OCI-LY1 (cell line): ENCODE data around the gene OTOR.

Experiments used
- H2AFZ ChIP-seq: fragments of 200-600 bp; sonication (generic), shearing (Covaris generic); 2 replicates; pipeline ENCODE4 v1.6.0; 2014; ENCODE audit warnings: antibody characterized with exemption, mild to moderate bottlenecking, low read length
- H3F3A ChIP-seq: fragments of 200-600 bp; sonication (generic), shearing (Covaris generic); 2 replicates; pipeline ENCODE4 v1.6.0; 2014; ENCODE audit warnings: mild to moderate bottlenecking, antibody characterized with exemption, low read length, moderate library complexity; ENCODE audit not compliant: insufficient read depth
- H3K27ac ChIP-seq: fragments of 200-600 bp; sonication (generic); 2 replicates; pipeline ENCODE4 v1.5.1; 2014; ENCODE audit warnings: low read length, mixed run types, mild to moderate bottlenecking, low read depth; ENCODE audit not compliant: poor library complexity, severe bottlenecking
- H3K27me3 ChIP-seq: fragments of 200-600 bp; sonication (generic); 2 replicates; pipeline ENCODE4 v1.6.0; 2014; ENCODE audit warnings: antibody characterized with exemption, mild to moderate bottlenecking, low read length, moderate library complexity; ENCODE audit not compliant: insufficient read depth
- H3K36me3 ChIP-seq: fragments of 200-600 bp; sonication (generic); 2 replicates; pipeline ENCODE4 v1.6.1; 2014; ENCODE audit warnings: mild to moderate bottlenecking, antibody characterized with exemption, low read length, moderate library complexity, mixed read lengths; ENCODE audit not compliant: insufficient read depth
- H3K4me1 ChIP-seq: fragments of 200-600 bp; sonication (generic); 2 replicates; pipeline ENCODE4 v1.5.1; 2014; ENCODE audit warnings: mild to moderate bottlenecking, low read length, moderate library complexity; ENCODE audit not compliant: insufficient read depth, severe bottlenecking
- H3K4me2 ChIP-seq: fragments of 200-600 bp; sonication (generic), shearing (Covaris generic); 2 replicates; pipeline ENCODE4 v1.6.1; 2014; ENCODE audit warnings: low read length
- H3K4me3 ChIP-seq: fragments of 200-600 bp; sonication (generic); 2 replicates; pipeline ENCODE4 v1.5.1; 2014; ENCODE audit warnings: low read length, low read depth, mild to moderate bottlenecking, mixed read lengths; ENCODE audit not compliant: poor library complexity, severe bottlenecking
- H3K79me2 ChIP-seq: fragments of 200-600 bp; shearing (Covaris generic); 2 replicates; pipeline ENCODE4 v1.6.1; 2016; ENCODE audit warnings: mixed run types, low read length, mixed read lengths; ENCODE audit not compliant: insufficient read depth
- H3K9ac ChIP-seq: fragments of 200-600 bp; sonication (generic), shearing (Covaris generic); 2 replicates; pipeline ENCODE4 v1.6.1; 2014; ENCODE audit warnings: mild to moderate bottlenecking, low read length, mixed read lengths
- H3K9me2 ChIP-seq: fragments of 200-600 bp; sonication (generic), shearing (Covaris generic); 2 replicates; pipeline ENCODE4 v1.6.1; 2014; ENCODE audit warnings: low read depth, mild to moderate bottlenecking, low read length, mixed read lengths
- H3K9me3 ChIP-seq: fragments of 200-600 bp; shearing (Covaris generic); 2 replicates; pipeline ENCODE4 v1.6.1; 2014; ENCODE audit warnings: low read length, mixed read lengths
- H4K20me1 ChIP-seq: fragments of 200-600 bp; sonication (generic), shearing (Covaris generic); 2 replicates; pipeline ENCODE4 v1.6.0; 2016; ENCODE audit warnings: mild to moderate bottlenecking, low read length; ENCODE audit not compliant: insufficient read depth
- EZH2 ChIP-seq: fragments of 200-600 bp; sonication (generic), shearing (Covaris generic); IDR thresholded peaks from 2 replicates; pipeline ENCODE4 v1.8.0; 2017; ENCODE audit warnings: borderline replicate concordance, mixed run types, mild to moderate bottlenecking, antibody characterized with exemption, low read length, moderate library complexity, mixed read lengths
- TF ChIP-seq, protein P1 (sequence below): fragments of 200-600 bp; sonication (generic), shearing (Covaris generic); IDR thresholded peaks from 2 replicates; pipeline ENCODE4 v1.5.1; 2017; ENCODE audit warnings: mild to moderate bottlenecking, antibody characterized with exemption, low read length, moderate library complexity, mixed read lengths

OTOR gene

DNA sequence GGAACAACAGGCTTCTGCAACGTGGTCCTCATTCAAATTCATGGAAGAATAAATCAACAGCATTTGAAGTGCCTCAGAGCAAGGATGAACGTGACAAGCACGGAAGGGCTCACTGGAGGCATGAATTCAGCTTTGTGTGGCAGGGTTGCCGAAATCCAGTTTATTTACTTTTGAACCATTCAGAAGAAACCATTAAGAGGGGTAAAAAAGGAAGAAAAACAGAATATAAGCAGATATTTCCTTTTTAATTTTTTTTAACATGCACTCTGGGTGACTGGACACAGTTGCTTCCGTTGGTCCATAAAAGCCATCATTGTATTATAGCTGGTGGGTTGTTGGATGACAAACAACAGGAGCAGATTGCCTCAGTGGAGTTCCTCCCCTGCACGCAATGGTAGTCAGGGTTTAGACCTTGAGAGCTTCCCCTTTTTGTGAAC, 35.6 kb upstream of the OTOR start:
- Histone ChIP-seq H3K79me2 (no peaks in the 10 kb centered on the region), H3K9me2 (no peaks in the 10 kb centered on the region), H3K4me3 (no peak overlapping the region), H3K9ac (no peak overlapping the region), H3F3A (no peaks in the 10 kb centered on the region), H2AFZ (no peak overlapping the region), H3K36me3 (no peaks in the 10 kb centered on the region), H3K27me3 (no peaks in the 10 kb centered on the region), H3K4me2 (no peak overlapping the region), H3K4me1 (no peaks in the 10 kb centered on the region), H3K27ac (no peak overlapping the region), H4K20me1 (no peaks in the 10 kb centered on the region), H3K9me3 (no peaks in the 10 kb centered on the region)
- no peak for TF ChIP-seq EZH2
- TF ChIP-seq, protein P1, sequence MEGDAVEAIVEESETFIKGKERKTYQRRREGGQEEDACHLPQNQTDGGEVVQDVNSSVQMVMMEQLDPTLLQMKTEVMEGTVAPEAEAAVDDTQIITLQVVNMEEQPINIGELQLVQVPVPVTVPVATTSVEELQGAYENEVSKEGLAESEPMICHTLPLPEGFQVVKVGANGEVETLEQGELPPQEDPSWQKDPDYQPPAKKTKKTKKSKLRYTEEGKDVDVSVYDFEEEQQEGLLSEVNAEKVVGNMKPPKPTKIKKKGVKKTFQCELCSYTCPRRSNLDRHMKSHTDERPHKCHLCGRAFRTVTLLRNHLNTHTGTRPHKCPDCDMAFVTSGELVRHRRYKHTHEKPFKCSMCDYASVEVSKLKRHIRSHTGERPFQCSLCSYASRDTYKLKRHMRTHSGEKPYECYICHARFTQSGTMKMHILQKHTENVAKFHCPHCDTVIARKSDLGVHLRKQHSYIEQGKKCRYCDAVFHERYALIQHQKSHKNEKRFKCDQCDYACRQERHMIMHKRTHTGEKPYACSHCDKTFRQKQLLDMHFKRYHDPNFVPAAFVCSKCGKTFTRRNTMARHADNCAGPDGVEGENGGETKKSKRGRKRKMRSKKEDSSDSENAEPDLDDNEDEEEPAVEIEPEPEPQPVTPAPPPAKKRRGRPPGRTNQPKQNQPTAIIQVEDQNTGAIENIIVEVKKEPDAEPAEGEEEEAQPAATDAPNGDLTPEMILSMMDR, result no peak

DNA sequence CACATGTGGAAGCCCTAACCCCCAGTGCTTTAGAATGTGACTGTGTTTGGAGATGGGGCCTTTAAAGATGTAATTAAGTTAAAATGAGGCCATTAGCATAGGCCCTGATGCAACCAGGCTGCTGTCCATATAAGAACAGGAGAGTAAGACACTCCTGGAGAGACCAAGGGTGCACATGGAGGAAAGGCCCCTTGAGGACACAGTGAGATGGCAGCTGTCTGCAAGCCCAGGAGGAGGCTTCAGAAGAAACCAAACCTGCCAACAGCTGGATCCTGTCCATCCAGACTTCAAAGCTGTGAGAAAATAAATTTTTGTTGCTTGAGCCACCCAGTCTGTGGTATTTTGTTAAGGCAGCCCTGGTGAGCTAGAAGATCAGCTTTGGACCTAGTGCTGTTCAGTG, 35.1 kb upstream of the OTOR start:
- H4K20me1 ChIP-seq, result no peaks in the 10 kb centered on the region
- H3K9me3 ChIP-seq, result no peaks in the 10 kb centered on the region
- H3K4me3 ChIP-seq, result no peak overlapping the region
- no peak for TF ChIP-seq EZH2
- TF ChIP-seq, protein P1, result no peak
- no peak overlapping the region for H3K9ac ChIP-seq
- no peaks in the 10 kb centered on the region for H3K4me1 ChIP-seq
- H2AFZ ChIP-seq, result no peak overlapping the region
- no peaks in the 10 kb centered on the region for H3K27me3 ChIP-seq
- H3F3A ChIP-seq, result no peaks in the 10 kb centered on the region
- no peaks in the 10 kb centered on the region for H3K79me2 ChIP-seq
- H3K27ac ChIP-seq, result no peak overlapping the region
- H3K4me2 ChIP-seq, result no peak overlapping the region
- H3K9me2 ChIP-seq, result no peaks in the 10 kb centered on the region
- H3K36me3 ChIP-seq, result no peaks in the 10 kb centered on the region

DNA sequence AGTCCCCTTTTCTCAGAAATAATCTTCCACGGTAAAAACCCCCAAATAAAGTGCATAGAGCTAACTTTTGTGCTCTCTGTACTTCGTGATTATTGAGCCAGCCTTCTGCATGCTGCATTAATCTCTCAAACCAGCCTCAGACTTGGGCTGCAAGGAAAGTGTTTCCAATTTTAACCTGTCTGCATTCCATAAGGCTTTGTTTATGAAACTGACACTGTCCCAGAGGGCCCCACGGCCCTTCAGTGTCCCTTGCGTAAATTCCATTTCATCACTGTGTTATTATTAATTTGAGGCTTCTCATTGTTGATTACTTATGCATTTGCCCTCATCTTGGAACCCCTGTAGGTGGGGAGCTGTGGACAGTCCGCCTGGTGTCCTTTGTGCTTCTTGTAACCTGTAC, 33.9 kb upstream of the OTOR start:
- no peak overlapping the region for H2AFZ ChIP-seq
- no peaks in the 10 kb centered on the region for H3K36me3 ChIP-seq
- H4K20me1 ChIP-seq, result no peaks in the 10 kb centered on the region
- H3K79me2 ChIP-seq, result no peaks in the 10 kb centered on the region
- no peaks in the 10 kb centered on the region for H3K27me3 ChIP-seq
- H3K27ac ChIP-seq, result no peak overlapping the region
- H3K4me2 ChIP-seq, result no peak overlapping the region
- no peak overlapping the region for H3K9ac ChIP-seq
- H3K9me3 ChIP-seq, result no peaks in the 10 kb centered on the region
- no peaks in the 10 kb centered on the region for H3K9me2 ChIP-seq
- H3F3A ChIP-seq, result no peaks in the 10 kb centered on the region
- H3K4me3 ChIP-seq, result no peak overlapping the region
- TF ChIP-seq, protein P1, result no peak
- TF ChIP-seq EZH2, result no peak
- no peaks in the 10 kb centered on the region for H3K4me1 ChIP-seq
